NCI-H2196 treated with DMSO at 0.1 percent for 48 hours (cell line): ENCODE data around the gene KHDRBS2.
A peak's percentile ranks its signal among the peaks of the same experiment; 100 is the strongest.

Experiments used
- DNase-seq: peaks from one replicate; lab custom pipeline; 2025; ENCODE audit not compliant: unreplicated experiment; lab: John Stamatoyannopoulos, UW

The KHDRBS2 gene

GRCh38 chr6:62192593-62192992 is 93.4 kb downstream of the KHDRBS2 start:
- DNase-seq: no peak

DNA sequence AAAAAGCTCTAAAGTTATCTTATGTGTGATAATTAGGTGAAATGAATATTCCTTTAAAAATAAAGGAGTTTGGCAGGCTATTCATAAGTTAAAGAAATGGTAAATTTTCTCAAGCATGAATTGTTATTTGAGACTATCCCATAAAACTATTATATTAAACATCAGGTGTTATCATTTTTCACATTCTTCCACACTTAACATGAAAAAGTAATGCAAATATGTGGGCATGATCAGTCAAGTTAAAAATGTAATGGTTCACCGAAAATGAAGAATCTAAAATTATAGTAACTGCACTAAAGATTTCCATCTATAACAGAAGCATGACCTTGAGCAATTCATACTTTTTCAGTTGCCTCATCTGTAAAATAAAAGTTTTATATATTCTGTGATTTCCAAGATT is 110.8 kb downstream of the KHDRBS2 start:
- DNase-seq: no peak

GRCh38 chr6:62174548-62174947 is 111.5 kb downstream of the KHDRBS2 start:
- DNase-seq: no peak

GRCh38 chr6:62167736-62168135 is 118.3 kb downstream of the KHDRBS2 start:
- no peak for DNase-seq

DNA sequence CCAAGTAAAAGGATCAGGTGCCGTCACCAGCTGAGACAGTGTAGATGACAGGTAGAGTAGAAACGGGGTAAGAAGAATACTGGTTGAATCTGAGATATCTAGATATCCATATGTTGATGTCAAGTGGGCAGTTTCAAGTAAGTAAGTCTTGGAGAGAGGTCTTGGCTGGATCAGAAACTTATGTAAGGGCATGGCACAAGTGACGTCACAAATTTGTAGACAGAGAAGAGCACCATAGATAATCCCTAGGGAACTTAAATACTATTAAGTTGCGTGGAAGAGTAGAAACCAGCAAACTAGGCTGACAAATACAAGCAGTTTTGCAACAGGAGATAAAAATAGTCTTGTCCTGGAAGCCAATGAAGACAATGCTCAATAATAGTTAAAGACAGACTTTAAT is 123.2 kb downstream of the KHDRBS2 start:
- no peak for DNase-seq

DNA sequence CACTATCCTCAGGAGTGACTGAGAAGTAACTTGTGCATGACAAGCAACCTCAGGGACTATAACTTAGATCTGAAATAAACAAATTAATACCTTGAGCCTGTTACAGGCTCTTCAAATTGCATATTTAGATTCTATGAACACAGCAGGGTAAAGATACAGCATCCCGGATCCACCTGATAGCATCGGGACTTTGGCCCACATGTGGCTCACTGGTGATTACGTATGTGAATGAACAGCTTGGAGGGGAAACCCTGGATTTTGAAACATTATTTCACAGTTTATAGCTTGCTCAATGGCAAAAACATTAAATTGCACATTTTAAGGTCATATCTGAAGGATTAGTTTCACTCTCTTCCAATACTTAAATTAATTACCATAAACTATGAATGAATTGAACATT is 133.2 kb downstream of the KHDRBS2 start:
- no peak for DNase-seq

DNA sequence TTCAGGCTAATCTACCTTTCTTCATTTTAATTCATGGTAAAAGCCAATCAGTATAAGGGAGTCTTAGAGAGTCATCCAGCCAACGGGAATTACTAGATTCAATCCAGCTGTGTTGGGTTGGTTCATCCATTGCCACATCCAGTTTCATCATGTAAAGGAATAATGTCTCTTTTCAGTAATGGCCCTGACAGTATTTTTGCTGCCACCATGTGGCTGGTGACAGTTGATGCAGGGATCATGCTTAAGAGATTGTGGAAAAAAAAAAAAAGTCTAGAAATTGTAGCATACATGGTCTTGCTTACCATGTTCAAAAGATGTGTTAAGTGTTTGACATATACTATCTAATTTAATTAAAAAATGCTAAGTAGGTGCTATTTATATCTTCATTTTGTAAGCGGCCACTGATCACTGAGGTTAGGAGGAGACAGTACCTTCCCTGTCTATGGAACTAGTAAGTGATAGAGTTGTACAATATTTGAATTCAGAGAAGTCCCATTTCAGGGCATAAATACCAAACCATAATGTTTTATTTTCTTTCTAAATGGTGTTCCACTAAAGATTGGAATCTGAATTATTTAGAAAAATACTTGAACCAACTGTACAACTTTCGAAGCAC is 135.9 kb downstream of the KHDRBS2 start:
- DNase-seq: peak; percentile 4

- no peak for DNase-seq
Observed at GRCh38 chr6:62146954-62147853, 138.8 kb downstream of the KHDRBS2 start.

GRCh38 chr6:62129127-62129526 is 156.9 kb downstream of the KHDRBS2 start:
- DNase-seq: no peak

GRCh38 chr6:62119401-62119800 is 166.6 kb downstream of the KHDRBS2 start:
- no peak for DNase-seq

GRCh38 chr6:62103186-62103859 is 182.7 kb downstream of the KHDRBS2 start:
- no peak for DNase-seq

GRCh38 chr6:62102387-62102786 is 183.6 kb downstream of the KHDRBS2 start:
- DNase-seq: no peak

DNA sequence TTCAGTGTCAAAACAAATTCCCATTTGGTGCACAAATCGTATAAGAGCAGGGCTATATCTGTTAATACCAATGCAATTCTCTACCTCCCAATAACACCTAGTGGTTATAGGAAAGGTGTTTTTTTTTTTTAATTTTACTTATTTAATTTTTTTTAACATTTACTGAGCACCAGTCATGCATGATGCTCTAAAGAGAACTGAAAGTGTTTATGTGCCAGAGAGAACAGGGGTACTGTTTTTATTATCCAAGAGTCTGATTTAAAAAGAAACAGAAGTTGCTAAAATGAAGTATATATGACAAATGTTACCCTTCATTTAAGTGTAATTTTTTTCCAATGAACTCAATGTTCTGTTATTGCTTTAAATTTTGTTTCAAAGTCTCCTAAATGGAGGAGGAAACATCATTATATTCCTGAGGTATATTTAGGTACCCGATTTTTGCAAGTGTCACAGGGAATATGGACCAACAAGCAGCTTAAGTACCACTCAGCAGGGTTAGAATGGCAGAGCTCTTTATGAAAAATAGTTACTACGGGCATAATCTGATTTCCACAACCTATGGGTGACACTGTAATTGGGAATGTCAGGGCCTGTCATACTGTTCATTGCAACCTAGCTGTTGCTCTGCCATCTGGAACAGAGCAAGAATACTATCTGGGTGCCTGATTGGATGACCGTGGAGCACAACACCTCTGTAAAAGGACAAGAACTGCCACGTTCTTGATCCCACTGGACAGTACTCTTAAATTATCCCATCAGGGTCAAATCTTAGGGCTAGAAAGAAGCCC is 195.4 kb downstream of the KHDRBS2 start:
- DNase-seq: no peak

GRCh38 chr6:62089781-62090180 is 196.2 kb downstream of the KHDRBS2 start:
- no peak for DNase-seq

GRCh38 chr6:62086047-62086446 is 200.0 kb downstream of the KHDRBS2 start:
- DNase-seq: no peak

- no peak for DNase-seq
Observed at GRCh38 chr6:62075869-62076268, 210.2 kb downstream of the KHDRBS2 start.

- DNase-seq: no peak
Observed at GRCh38 chr6:62059901-62060300, 226.1 kb downstream of the KHDRBS2 start.

DNA sequence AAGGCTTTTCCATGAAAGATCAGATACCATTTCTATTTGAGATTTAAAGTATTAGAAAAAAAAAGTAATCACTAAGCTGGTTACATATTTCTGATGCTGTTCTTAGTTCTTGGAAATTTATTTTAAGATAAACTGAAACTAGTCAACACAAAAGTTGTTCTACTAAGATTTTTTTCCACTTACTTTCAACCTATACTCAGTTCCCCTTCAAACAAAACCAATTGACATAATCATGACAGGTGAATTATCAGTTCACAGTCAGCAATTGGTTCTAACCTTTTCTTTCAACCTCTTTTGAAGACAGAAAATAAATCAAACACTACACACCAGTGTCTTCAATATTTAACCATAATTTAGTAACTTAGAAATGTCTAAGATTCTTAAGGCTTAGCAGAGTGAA is 228.7 kb downstream of the KHDRBS2 start:
- no peak for DNase-seq

- no peak for DNase-seq
Observed at GRCh38 chr6:62045502-62045901, 240.5 kb downstream of the KHDRBS2 start.

DNA sequence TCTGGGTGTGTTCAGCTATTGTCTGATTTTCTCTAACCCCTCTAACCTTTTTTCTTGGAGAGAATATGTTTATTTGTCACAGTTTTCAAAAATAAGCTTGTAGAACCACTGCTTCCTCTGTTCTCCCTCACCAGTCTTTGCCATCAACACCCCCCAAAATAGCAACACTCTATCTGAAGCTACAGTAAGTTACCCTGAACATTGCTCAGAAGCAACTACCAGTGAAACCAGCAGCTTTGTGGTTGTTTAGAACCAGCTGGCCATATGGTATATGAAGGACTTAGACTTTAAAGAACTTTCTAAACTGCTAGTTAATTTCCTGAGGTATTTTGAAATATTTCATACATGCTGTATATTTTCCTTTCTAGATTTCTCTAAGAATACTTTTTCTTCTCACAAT is 242.9 kb downstream of the KHDRBS2 start:
- no peak for DNase-seq

DNA sequence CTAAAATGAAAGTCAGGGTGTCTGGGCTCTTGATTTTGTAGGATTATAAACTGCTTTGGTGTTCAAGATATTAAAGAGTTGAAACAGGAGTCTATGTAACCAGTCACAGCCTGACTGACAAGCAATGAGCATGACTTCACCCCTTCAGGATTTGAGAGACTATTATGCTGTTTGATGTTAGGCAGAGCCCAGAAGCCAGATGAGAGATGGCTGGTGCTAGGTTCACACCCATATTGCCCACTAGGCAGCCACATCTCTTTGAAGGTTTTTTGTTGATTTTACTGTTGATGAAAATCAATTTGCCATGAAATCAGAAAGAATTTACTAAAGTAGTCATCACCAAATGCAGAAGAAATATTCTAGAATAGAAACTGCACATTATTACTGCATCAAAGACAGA is 243.6 kb downstream of the KHDRBS2 start:
- DNase-seq: no peak
